Erythroblast (primary cell): ENCODE results near the gene TRPC6.

Source experiments
- GATA1 ChIP-seq: IDR thresholded peaks from 2 replicates; pipeline ENCODE4 v1.6.1; 2011; ENCODE audit warnings: low read depth, mild to moderate bottlenecking, control low read depth, low read length, moderate library complexity
- POLR2A ChIP-seq: IDR thresholded peaks from 2 replicates; pipeline ENCODE4 v1.6.1; 2011; ENCODE audit warnings: mild to moderate bottlenecking, low read length

DNA sequence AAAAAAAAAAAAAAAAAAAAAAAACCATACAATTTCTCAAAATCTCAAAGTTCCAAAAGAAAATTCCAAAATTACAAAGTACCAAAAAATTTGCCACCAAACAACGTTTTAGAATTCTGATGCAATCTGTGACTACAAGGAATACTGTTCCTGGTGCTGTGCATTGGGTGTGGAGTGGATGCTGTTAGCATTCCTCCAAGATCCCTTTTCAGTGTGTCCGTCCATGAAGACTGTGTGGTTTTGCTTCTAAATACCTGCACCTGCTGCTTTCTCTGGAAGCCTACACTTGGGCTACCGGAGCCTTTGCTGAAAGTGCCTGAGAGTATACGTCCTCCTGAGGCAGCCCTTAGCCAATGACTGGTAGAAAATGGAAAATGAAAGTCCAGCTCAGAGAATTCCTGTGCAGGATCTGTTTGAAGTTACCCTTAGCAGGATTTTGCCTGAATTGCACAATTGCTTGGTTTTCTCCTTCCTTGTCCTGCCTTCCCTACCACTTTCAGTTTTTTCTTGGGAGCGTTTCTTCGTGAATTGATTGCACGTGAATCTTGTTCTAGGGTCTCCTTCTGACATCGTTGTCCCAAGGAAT lies 140.8 kb downstream of the TRPC6 start:
- TF ChIP-seq POLR2A (no peak), GATA1 (no peak)
